Measurements from ENCODE around the gene ZNF777.
"Not testable (repeated sequence)": the region's sequence is repeated elsewhere in the genome, so short reads cannot be mapped to it uniquely, and the experiment has no call there.

The ZNF777 gene

DNA sequence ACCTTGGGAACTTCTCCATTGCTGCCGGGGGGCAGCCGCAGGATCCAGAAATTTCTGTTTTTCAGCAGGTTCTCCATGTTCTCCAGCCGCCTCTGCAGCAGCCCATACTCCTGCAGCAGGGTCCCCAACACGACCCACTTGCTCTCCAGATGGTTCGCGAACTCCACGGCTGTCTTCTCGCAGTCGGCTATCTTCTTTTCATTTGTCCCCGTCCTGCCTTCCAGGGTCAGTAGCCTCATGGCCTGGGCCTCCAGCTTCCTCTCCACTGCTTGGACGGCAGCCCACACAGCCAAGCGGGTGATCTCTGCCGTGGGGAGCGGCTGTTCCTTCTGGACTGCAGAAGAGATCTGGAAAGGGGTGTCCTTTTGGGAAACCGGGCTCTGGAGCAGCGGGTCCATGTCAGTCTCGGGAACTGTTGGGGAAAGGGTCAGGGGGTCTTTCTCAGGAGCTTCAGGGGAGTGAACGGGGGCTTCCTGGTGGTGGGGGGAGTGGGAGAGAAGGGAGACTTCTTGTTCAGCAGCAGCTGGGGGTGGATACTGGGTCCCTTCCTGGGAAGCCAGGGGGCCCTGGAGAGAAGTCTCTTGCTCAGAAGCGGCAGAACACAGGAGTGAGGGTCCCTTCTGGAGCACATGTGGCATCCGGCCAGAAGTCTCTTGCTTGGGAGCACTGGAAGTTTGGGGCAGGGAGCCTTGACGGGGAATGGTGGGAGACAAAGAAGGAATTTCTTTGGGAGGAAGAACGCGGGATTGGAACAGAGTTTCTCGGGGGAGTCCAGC is 5.5 kb downstream of the ZNF777 start:
- no peak for TF ChIP-seq CTCF (IDR thresholded peaks at IDR 0.05; ENCODE audit: low read depth, low read length)
- DNase-seq (ENCODE audit: low read depth, low spot score), result no peak
- H3K4me3 ChIP-seq (ENCODE audit: low read depth, low read length), result no peak overlapping the region
- in situ Hi-C loops (cut with HindIII; ENCODE audit: low sequenced_read_pairs), result no loop called here

GRCh38 chr7:149454750-149455149 is 6.1 kb downstream of the ZNF777 start:
- DNase-seq (ENCODE audit: low read depth, low spot score), result no peak
- no peak for TF ChIP-seq CTCF (IDR thresholded peaks at IDR 0.05; ENCODE audit: low read depth, low read length)
- in situ Hi-C loops (cut with HindIII; ENCODE audit: low sequenced_read_pairs), result no loop called here
- H3K4me3 ChIP-seq (ENCODE audit: low read depth, low read length), result no peak overlapping the region

GRCh38 chr7:149454006-149454405 is 6.9 kb downstream of the ZNF777 start:
- in situ Hi-C loops (cut with HindIII; ENCODE audit: low sequenced_read_pairs), result no loop called here
- no peak overlapping the region for H3K4me3 ChIP-seq (ENCODE audit: low read depth, low read length)
- no peak for TF ChIP-seq CTCF (IDR thresholded peaks at IDR 0.05; ENCODE audit: low read depth, low read length)
- no peak for DNase-seq (ENCODE audit: low read depth, low spot score)

- TF ChIP-seq CTCF (IDR thresholded peaks at IDR 0.05; ENCODE audit: low read depth, low read length), result no peak
- no peak for DNase-seq (ENCODE audit: low read depth, low spot score)
- in situ Hi-C loops (cut with HindIII; ENCODE audit: low sequenced_read_pairs), result no loop called here
- H3K4me3 ChIP-seq (ENCODE audit: low read depth, low read length), result no peak overlapping the region
Measured at GRCh38 chr7:149450821-149451220, 10.0 kb downstream of the ZNF777 start.

- TF ChIP-seq CTCF (IDR thresholded peaks at IDR 0.05; ENCODE audit: low read depth, low read length), result no peak
- DNase-seq (ENCODE audit: low read depth, low spot score), result no peak
- in situ Hi-C loops (cut with HindIII; ENCODE audit: low sequenced_read_pairs), result no loop called here
- no peak overlapping the region for H3K4me3 ChIP-seq (ENCODE audit: low read depth, low read length)
Measured at GRCh38 chr7:149449897-149450296, 11.0 kb downstream of the ZNF777 start.

- H3K4me3 ChIP-seq (ENCODE audit: low read depth, low read length), result no peak overlapping the region
- in situ Hi-C loops (cut with HindIII; ENCODE audit: low sequenced_read_pairs), result no loop called here
- no peak for TF ChIP-seq CTCF (IDR thresholded peaks at IDR 0.05; ENCODE audit: low read depth, low read length)
- no peak for DNase-seq (ENCODE audit: low read depth, low spot score)
Measured at GRCh38 chr7:149448961-149449360, 11.9 kb downstream of the ZNF777 start.

DNA sequence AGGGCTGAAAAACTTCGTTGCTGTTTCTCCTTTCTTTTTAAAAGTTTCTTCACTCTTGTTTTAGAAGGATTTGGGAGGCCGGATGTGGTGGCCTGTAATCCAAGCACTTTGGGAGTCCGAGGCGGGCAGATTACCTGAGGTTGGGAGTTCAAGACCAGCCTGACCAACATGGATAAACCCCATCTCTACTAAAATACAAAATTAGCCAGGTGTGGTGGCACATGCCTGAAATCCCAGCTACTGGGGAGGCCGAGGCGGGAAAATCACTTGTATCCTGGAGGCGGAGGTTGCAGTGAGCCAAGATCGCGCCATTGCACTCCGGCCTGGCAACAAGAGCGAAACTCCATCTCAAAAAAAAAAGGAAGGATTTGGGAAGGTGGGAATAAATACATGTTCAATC is 14.8 kb downstream of the ZNF777 start:
- H3K4me3 ChIP-seq (ENCODE audit: low read depth, low read length); DNase-seq (ENCODE audit: low read depth, low spot score); in situ Hi-C loops (cut with HindIII; ENCODE audit: low sequenced_read_pairs): not testable (repeated sequence)
